WTC11 (cell line): ENCODE results near the gene ACSL4.

Experiments used
- ATF3 ChIP-seq: sonication (generic); formaldehyde crosslinking; conservative IDR thresholded peaks from 2 replicates; pipeline ENCODE4 v1.8.1; 2022; ENCODE audit warnings: mild to moderate bottlenecking, missing genetic modification reagents
- ATF6 ChIP-seq: sonication (generic); formaldehyde crosslinking; IDR thresholded peaks from 2 replicates; pipeline ENCODE4 v1.8.1; 2023; ENCODE audit warnings: mild to moderate bottlenecking, missing genetic modification reagents
- CREB1 ChIP-seq: sonication (generic); formaldehyde crosslinking; IDR thresholded peaks from 2 replicates; pipeline ENCODE4 v1.8.0; 2023; ENCODE audit warnings: mild to moderate bottlenecking, missing genetic modification reagents
- FOXJ3 ChIP-seq: sonication (generic); formaldehyde crosslinking; IDR thresholded peaks from 2 replicates; pipeline ENCODE4 v1.9.0; 2021; ENCODE audit warnings: missing genetic modification reagents, mild to moderate bottlenecking, borderline replicate concordance
- FOXK1 ChIP-seq: sonication (generic); formaldehyde crosslinking; IDR thresholded peaks from 2 replicates; pipeline ENCODE4 v1.8.0; 2022; ENCODE audit warnings: mild to moderate bottlenecking, moderate library complexity, missing genetic modification reagents
- JAZF1 ChIP-seq: fragments of 250-450 bp; sonication (Bioruptor Pico); IDR thresholded peaks from 2 replicates; pipeline ENCODE4 v1.9.0; 2021; ENCODE audit warnings: moderate library complexity, mild to moderate bottlenecking, inconsistent platforms
- NFATC4 ChIP-seq: fragments of 250-450 bp; sonication (Bioruptor Pico); IDR thresholded peaks from 2 replicates; pipeline ENCODE4 v1.9.0; 2021; ENCODE audit warnings: mild to moderate bottlenecking
- NR1H2 ChIP-seq: sonication (generic); formaldehyde crosslinking; IDR thresholded peaks from 2 replicates; pipeline ENCODE4 v1.9.0; 2021; ENCODE audit warnings: mild to moderate bottlenecking, moderate library complexity, missing genetic modification reagents
- RORB ChIP-seq: fragments of 250-450 bp; sonication (Bioruptor Pico); IDR thresholded peaks from 2 replicates; pipeline ENCODE4 v1.9.0; 2021; ENCODE audit warnings: mild to moderate bottlenecking
- SP1 ChIP-seq: sonication (generic); formaldehyde crosslinking; conservative IDR thresholded peaks from 2 replicates; pipeline ENCODE4 v1.8.1; 2022; ENCODE audit warnings: missing genetic modification reagents
- USF2 ChIP-seq: sonication (generic); formaldehyde crosslinking; IDR thresholded peaks from 2 replicates; pipeline ENCODE4 v1.8.1; 2023; ENCODE audit warnings: mild to moderate bottlenecking, missing genetic modification reagents, moderate library complexity
- TF ChIP-seq, protein P1 (sequence below): fragments of 200-600 bp; IDR thresholded peaks from 2 replicates; pipeline ENCODE4 v1.8.0; 2022; ENCODE audit warnings: antibody characterized with exemption

- TF ChIP-seq SP1 (CRISPR knock-in tag) (no peak), NR1H2 (no peak), USF2 (no peak), ATF3 (CRISPR knock-in tag) (no peak), ATF6 (CRISPR knock-in tag) (no peak), CREB1 (no peak), RORB (CRISPR knock-in tag) (no peak), JAZF1 (no peak), FOXJ3 (CRISPR knock-in tag) (no peak), NFATC4 (CRISPR knock-in tag) (no peak), FOXK1 (CRISPR knock-in tag) (no peak)
- TF ChIP-seq, protein P1, sequence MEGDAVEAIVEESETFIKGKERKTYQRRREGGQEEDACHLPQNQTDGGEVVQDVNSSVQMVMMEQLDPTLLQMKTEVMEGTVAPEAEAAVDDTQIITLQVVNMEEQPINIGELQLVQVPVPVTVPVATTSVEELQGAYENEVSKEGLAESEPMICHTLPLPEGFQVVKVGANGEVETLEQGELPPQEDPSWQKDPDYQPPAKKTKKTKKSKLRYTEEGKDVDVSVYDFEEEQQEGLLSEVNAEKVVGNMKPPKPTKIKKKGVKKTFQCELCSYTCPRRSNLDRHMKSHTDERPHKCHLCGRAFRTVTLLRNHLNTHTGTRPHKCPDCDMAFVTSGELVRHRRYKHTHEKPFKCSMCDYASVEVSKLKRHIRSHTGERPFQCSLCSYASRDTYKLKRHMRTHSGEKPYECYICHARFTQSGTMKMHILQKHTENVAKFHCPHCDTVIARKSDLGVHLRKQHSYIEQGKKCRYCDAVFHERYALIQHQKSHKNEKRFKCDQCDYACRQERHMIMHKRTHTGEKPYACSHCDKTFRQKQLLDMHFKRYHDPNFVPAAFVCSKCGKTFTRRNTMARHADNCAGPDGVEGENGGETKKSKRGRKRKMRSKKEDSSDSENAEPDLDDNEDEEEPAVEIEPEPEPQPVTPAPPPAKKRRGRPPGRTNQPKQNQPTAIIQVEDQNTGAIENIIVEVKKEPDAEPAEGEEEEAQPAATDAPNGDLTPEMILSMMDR, result no peak
Observed at GRCh38 chrX:109760922-109761250, 27.8 kb upstream of the ACSL4 start.
